Parathyroid adenoma (tissue), 2 donors: ENCODE measurements around the gene RASGRP1.

Experiments
- H2AFZ ChIP-seq: fragments of 300-600 bp; sonication (generic); one replicate; pipeline ENCODE4 v1.7.0; 2017; ENCODE audit warnings: antibody characterized with exemption, mild to moderate bottlenecking
- H3K27ac ChIP-seq: fragments of 300-600 bp; sonication (generic); one replicate; pipeline ENCODE4 v1.7.0; 2017
- H3K27me3 ChIP-seq: fragments of 300-600 bp; sonication (generic); one replicate; pipeline ENCODE4 v1.7.0; 2017; ENCODE audit warnings: low read length; ENCODE audit not compliant: control insufficient read depth, insufficient read depth
- H3K36me3 ChIP-seq: fragments of 300-600 bp; sonication (generic); one replicate; pipeline ENCODE4 v1.7.0; 2017; ENCODE audit warnings: low read length; ENCODE audit not compliant: control insufficient read depth, insufficient read depth
- H3K4me1 ChIP-seq: fragments of 300-600 bp; sonication (generic); one replicate; pipeline ENCODE4 v1.7.0; 2017; ENCODE audit warnings: control low read depth
- H3K4me2 ChIP-seq: fragments of 300-600 bp; sonication (generic); one replicate; pipeline ENCODE4 v1.7.0; 2017; ENCODE audit warnings: low read length
- H3K4me3 ChIP-seq: fragments of 300-600 bp; sonication (generic); one replicate; pipeline ENCODE4 v1.7.0; 2017; ENCODE audit warnings: low read depth, low read length
- H3K79me2 ChIP-seq: fragments of 300-600 bp; sonication (generic); one replicate; pipeline ENCODE4 v1.7.0; 2017; ENCODE audit warnings: control low read depth
- H3K9ac ChIP-seq: fragments of 300-600 bp; sonication (generic); one replicate; pipeline ENCODE4 v1.7.0; 2017; ENCODE audit warnings: mild to moderate bottlenecking
- H3K9me3 ChIP-seq: fragments of 300-600 bp; sonication (generic); one replicate; pipeline ENCODE4 v1.7.0; 2017; ENCODE audit warnings: low read length; ENCODE audit not compliant: control insufficient read depth
- CTCF ChIP-seq: fragments of 300-600 bp; sonication (generic); IDR thresholded peaks from one replicate; pipeline ENCODE4 v1.7.0; 2017; ENCODE audit warnings: antibody characterized with exemption, mild to moderate bottlenecking
- donor health status: primary hyperparathyroidism.

RASGRP1 gene

GRCh38 chr15:38564557-38565286, at the start of gene RASGRP1:
RASGRP1 (minus strand) TSS chr15:38564814; CDS start chr15:38564628, 186 bp downstream.
- no peak for TF ChIP-seq CTCF
- Histone ChIP-seq H3K27ac (no peak within 1 kb of the TSS), H3K36me3 (no peaks in the 10 kb centered on the region)

GRCh38 chr15:38613085-38613484, 48.5 kb upstream of the RASGRP1 start:
- Histone ChIP-seq H3K36me3 (no peaks in the 10 kb centered on the region), H3K79me2 (no peaks in the 10 kb centered on the region), H3K9ac (no peak overlapping the region), H3K9me3 (no peaks in the 10 kb centered on the region), H3K27ac (no peak overlapping the region), H3K4me1 (no peaks in the 10 kb centered on the region), H3K4me3 (no peak overlapping the region), H2AFZ (no peak overlapping the region), H3K27me3 (no peaks in the 10 kb centered on the region), H3K4me2 (no peak overlapping the region)
- TF ChIP-seq CTCF: no peak

More at GRCh38 chr15:38564557-38565286, at the start of gene RASGRP1:
- Histone ChIP-seq H3K79me2 (no peaks in the 10 kb centered on the region), H2AFZ (peak within 1 kb of the TSS; percentile 80), H3K9ac (no peak within 1 kb of the TSS), H3K4me2 (peak within 1 kb of the TSS; percentile 64), H3K4me1 (no peaks in the 10 kb centered on the region), H3K9me3 (no peaks in the 10 kb centered on the region), H3K4me3 (peak within 1 kb of the TSS; percentile 39), H3K27me3 (no peaks in the 10 kb centered on the region)

GRCh38 chr15:38612159-38612863, 47.7 kb upstream of the RASGRP1 start:
- no peaks in the 10 kb centered on the region for H3K4me1 ChIP-seq
- no peak overlapping the region for H3K27ac ChIP-seq
- H3K4me2 ChIP-seq: no peak overlapping the region
- TF ChIP-seq CTCF: no peak
- no peak overlapping the region for H2AFZ ChIP-seq
- no peaks in the 10 kb centered on the region for H3K79me2 ChIP-seq
- no peaks in the 10 kb centered on the region for H3K9me3 ChIP-seq
- H3K36me3 ChIP-seq: no peaks in the 10 kb centered on the region
- no peak overlapping the region for H3K4me3 ChIP-seq
- no peaks in the 10 kb centered on the region for H3K27me3 ChIP-seq
- H3K9ac ChIP-seq: no peak overlapping the region

GRCh38 chr15:38611228-38611627, 46.6 kb upstream of the RASGRP1 start:
- H3K4me1 ChIP-seq: no peaks in the 10 kb centered on the region
- no peaks in the 10 kb centered on the region for H3K79me2 ChIP-seq
- TF ChIP-seq CTCF: no peak
- H3K27me3 ChIP-seq: no peaks in the 10 kb centered on the region
- no peaks in the 10 kb centered on the region for H3K36me3 ChIP-seq
- no peak overlapping the region for H3K27ac ChIP-seq
- no peak overlapping the region for H3K4me3 ChIP-seq
- no peak overlapping the region for H3K9ac ChIP-seq
- H2AFZ ChIP-seq: no peak overlapping the region
- no peaks in the 10 kb centered on the region for H3K9me3 ChIP-seq
- H3K4me2 ChIP-seq: no peak overlapping the region
